IPS DF 6.9 (cell line): ENCODE results near the gene ARHGAP6.

Experiments
- DNase-seq: peaks from one replicate; pipeline ENCODE4 v3.0.0-alpha.2; 2013; ENCODE audit warnings: low read depth, low spot score
- H3K27ac ChIP-seq: one replicate; pipeline ENCODE4 v1.5.1; 2013; ENCODE audit warnings: low read length, control low read depth
- H3K27me3 ChIP-seq: 2 replicates; pipeline ENCODE4 v1.6.1; 2013; ENCODE audit warnings: mild to moderate bottlenecking, low read length; ENCODE audit not compliant: control insufficient read depth, insufficient read depth
- H3K36me3 ChIP-seq: 2 replicates; pipeline ENCODE4 v1.6.1; 2013; ENCODE audit warnings: low read length; ENCODE audit not compliant: control insufficient read depth, insufficient read depth
- H3K4me1 ChIP-seq: 2 replicates; pipeline ENCODE4 v1.6.1; 2013; ENCODE audit warnings: low read length; ENCODE audit not compliant: control insufficient read depth, insufficient read depth
- H3K4me3 ChIP-seq: 2 replicates; pipeline ENCODE4 v1.5.1; 2013; ENCODE audit warnings: mild to moderate bottlenecking, low read length
- H3K9me3 ChIP-seq: 2 replicates; pipeline ENCODE4 v1.6.1; 2013; ENCODE audit warnings: low read length, inconsistent platforms; ENCODE audit not compliant: control insufficient read depth, insufficient read depth
- WGBS: extraction: QIAGEN DNeasy Blood & Tissue Kit; methylation state at CpG from one replicate; pipeline ENCODE4 v1.1.7; 2013; ENCODE audit warnings: mixed read lengths, missing lambda C conversion rate; ENCODE audit not compliant: insufficient read length, insufficient coverage; 5-methylcytosine and 5-hydroxymethylcytosine counted together

Gene ARHGAP6

GRCh38 chrX:11398785-11399184 is 266.9 kb downstream of the ARHGAP6 start:
- no CpG with 5 or more reads among the region's 1 CpG for WGBS
- Histone ChIP-seq H3K9me3 (no peaks in the 10 kb centered on the region), H3K4me1 (no peaks in the 10 kb centered on the region), H3K4me3 (no peak overlapping the region), H3K27ac (no peak overlapping the region), H3K36me3 (no peaks in the 10 kb centered on the region), H3K27me3 (no peaks in the 10 kb centered on the region)
- no peak for DNase-seq

DNA sequence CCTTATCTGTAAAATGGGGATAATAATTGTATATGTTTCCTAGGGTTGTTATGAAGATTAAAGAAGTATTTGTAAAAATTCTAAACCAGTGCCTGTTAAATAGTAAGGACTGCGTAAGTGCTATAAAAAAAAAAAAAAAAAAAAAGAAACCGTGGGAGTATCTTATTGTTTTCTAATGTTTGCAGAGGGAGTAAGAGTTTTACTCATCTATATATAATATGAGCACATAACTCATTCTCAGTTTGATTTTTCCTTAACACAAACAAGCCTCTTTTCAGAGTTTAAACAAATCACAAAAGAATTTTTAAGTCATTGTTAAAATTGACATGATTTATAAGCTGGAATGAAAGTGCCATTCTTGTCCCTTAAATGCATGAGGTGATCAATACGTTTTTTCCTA is 267.6 kb downstream of the ARHGAP6 start:
- H3K4me1 ChIP-seq: no peaks in the 10 kb centered on the region
- no peaks in the 10 kb centered on the region for H3K27me3 ChIP-seq
- H3K4me3 ChIP-seq: no peak overlapping the region
- no peak for DNase-seq
- no peaks in the 10 kb centered on the region for H3K36me3 ChIP-seq
- H3K9me3 ChIP-seq: no peaks in the 10 kb centered on the region
- H3K27ac ChIP-seq: no peak overlapping the region
- WGBS: no CpG with 5 or more reads among the region's 3 CpGs

GRCh38 chrX:11397680-11398079 is 268.0 kb downstream of the ARHGAP6 start:
- WGBS: no CpG with 5 or more reads among the region's 2 CpGs
- DNase-seq: no peak
- Histone ChIP-seq H3K4me1 (no peaks in the 10 kb centered on the region), H3K9me3 (no peaks in the 10 kb centered on the region), H3K27ac (no peak overlapping the region), H3K4me3 (no peak overlapping the region), H3K27me3 (no peaks in the 10 kb centered on the region), H3K36me3 (no peaks in the 10 kb centered on the region)

DNA sequence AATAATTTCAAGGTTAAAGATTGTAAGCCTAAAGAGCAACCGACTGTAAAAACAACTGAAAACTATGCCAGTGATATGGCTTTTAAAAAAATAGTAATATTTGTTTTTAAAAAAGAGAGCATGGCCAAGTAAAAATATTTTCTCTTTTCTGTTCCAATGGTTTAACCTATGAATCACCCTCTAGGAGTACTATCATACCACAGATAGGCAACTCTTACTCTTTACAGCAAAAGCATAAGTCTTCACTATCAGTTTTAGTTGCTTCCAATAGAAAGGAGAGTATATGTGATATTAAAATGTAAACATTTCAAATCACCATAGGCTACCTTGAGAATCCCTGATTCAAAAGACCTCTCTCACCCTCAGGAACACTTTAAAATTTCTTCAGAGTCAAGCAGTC is 269.9 kb downstream of the ARHGAP6 start:
- H3K36me3 ChIP-seq: no peaks in the 10 kb centered on the region
- DNase-seq: no peak
- no peaks in the 10 kb centered on the region for H3K9me3 ChIP-seq
- no peak overlapping the region for H3K4me3 ChIP-seq
- no peak overlapping the region for H3K27ac ChIP-seq
- H3K27me3 ChIP-seq: no peaks in the 10 kb centered on the region
- no peaks in the 10 kb centered on the region for H3K4me1 ChIP-seq
- WGBS: no CpG with 5 or more reads among the region's 1 CpG

GRCh38 chrX:11393949-11394654 is 271.6 kb downstream of the ARHGAP6 start:
- Histone ChIP-seq H3K36me3 (no peaks in the 10 kb centered on the region), H3K4me3 (no peak overlapping the region), H3K27ac (no peak overlapping the region), H3K9me3 (no peaks in the 10 kb centered on the region), H3K27me3 (no peaks in the 10 kb centered on the region), H3K4me1 (no peaks in the 10 kb centered on the region)
- WGBS: no CpG with 5 or more reads among the region's 2 CpGs
- no peak for DNase-seq

GRCh38 chrX:11386812-11387211 is 278.9 kb downstream of the ARHGAP6 start:
- WGBS: no CpG with 5 or more reads among the region's 3 CpGs
- Histone ChIP-seq H3K4me3 (no peak overlapping the region), H3K27ac (no peak overlapping the region)

GRCh38 chrX:11386001-11386523 is 279.7 kb downstream of the ARHGAP6 start:
- H3K36me3 ChIP-seq: no peaks in the 10 kb centered on the region
- no peaks in the 10 kb centered on the region for H3K4me1 ChIP-seq
- no peaks in the 10 kb centered on the region for H3K9me3 ChIP-seq
- H3K27ac ChIP-seq: no peak overlapping the region
- H3K27me3 ChIP-seq: no peaks in the 10 kb centered on the region
- no CpG with 5 or more reads among the region's 5 CpGs for WGBS
- no peak overlapping the region for H3K4me3 ChIP-seq
- no peak for DNase-seq

More at GRCh38 chrX:11386812-11387211, 278.9 kb downstream of the ARHGAP6 start:
- Histone ChIP-seq H3K9me3 (no peaks in the 10 kb centered on the region), H3K27me3 (no peaks in the 10 kb centered on the region), H3K36me3 (no peaks in the 10 kb centered on the region), H3K4me1 (no peaks in the 10 kb centered on the region)
- DNase-seq: no peak

DNA sequence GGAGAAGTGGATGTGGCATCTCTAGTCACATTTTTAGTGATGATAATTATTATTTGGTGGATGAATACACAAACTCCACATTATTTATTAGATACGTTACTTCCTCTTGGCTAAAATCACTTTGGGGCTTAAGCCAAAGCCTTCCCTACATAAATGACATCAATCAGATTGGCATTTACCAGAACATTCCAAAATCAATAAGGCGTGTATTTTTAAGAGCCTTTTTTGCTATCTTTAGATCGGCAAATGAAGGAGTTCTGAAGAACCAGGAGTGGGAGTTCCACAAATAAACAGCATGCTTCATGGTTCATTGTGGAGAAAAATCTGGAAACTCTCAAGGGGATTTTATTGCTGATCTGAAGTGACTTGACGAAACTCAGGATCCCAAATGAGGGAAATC is 282.8 kb downstream of the ARHGAP6 start:
- Histone ChIP-seq H3K9me3 (no peaks in the 10 kb centered on the region), H3K27ac (no peak overlapping the region), H3K36me3 (no peaks in the 10 kb centered on the region), H3K4me1 (no peaks in the 10 kb centered on the region), H3K27me3 (no peaks in the 10 kb centered on the region), H3K4me3 (no peak overlapping the region)
- no CpG with 5 or more reads among the region's 4 CpGs for WGBS
- no peak for DNase-seq

- H3K4me1 ChIP-seq: no peaks in the 10 kb centered on the region
- no peaks in the 10 kb centered on the region for H3K27me3 ChIP-seq
- no peaks in the 10 kb centered on the region for H3K36me3 ChIP-seq
- DNase-seq: peak; percentile 13
- H3K4me3 ChIP-seq: no peak overlapping the region
- H3K27ac ChIP-seq: no peak overlapping the region
- WGBS: no CpG with 5 or more reads among the region's 6 CpGs
- no peaks in the 10 kb centered on the region for H3K9me3 ChIP-seq
Observed at GRCh38 chrX:11381464-11381863, 284.3 kb downstream of the ARHGAP6 start.

DNA sequence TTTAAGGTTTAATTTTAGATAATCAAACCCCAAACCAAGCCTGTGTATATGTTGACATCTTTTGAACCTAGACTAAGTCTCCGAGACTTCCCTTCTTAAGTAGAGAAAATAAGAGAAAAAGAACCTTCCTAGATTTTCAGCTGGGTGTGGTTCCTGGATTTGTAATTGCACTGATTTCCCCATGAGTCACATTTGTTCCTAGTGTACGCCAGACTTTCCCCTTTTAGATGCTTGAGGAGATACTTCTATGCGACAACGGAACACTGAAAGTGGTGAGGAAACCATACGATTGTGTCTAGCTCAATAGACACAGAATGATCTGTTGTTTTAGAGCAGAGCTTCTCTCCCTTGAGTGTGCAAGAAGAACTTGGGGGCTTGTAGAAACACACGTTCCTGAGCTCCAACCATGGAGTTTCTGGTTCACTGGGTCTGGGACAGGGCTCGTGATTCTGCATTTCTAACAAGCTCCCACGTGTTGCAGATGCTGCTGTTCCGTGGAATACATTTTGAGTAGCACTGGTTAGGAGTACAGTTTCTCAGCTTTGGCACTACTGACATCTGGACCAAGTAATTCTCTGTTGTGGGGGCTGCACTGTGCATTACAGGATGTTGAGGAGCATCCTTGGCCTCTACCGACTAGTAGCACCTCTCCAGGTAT is 285.4 kb downstream of the ARHGAP6 start:
- no CpG with 5 or more reads among the region's 10 CpGs for WGBS
- Histone ChIP-seq H3K4me1 (no peaks in the 10 kb centered on the region), H3K36me3 (no peaks in the 10 kb centered on the region), H3K27ac (no peak overlapping the region), H3K27me3 (no peaks in the 10 kb centered on the region), H3K4me3 (no peak overlapping the region), H3K9me3 (no peaks in the 10 kb centered on the region)
- no peak for DNase-seq

DNA sequence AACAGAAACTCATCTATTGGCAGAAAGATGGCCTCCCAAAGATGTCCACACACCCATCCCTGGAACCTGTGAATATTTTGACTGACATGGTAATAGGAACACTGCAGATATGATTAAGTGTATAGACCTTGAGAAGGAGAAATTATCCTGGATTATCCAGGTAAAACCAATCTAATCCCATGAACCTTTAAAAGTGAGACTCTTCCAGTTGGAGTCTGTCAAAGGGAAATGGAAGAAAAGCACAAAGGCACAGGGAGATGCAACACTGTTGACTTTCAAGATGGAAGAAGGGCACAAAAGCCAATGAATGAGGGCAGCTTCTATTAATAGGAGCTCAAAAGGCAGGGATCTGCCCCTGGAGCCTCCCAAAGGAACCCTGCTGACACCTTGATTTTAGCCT is 289.6 kb downstream of the ARHGAP6 start:
- DNase-seq: no peak
- Histone ChIP-seq H3K27me3 (no peaks in the 10 kb centered on the region), H3K36me3 (no peaks in the 10 kb centered on the region)

More for the DNA sequence above, 289.6 kb downstream of the ARHGAP6 start:
- H3K4me1 ChIP-seq: no peaks in the 10 kb centered on the region
- H3K4me3 ChIP-seq: no peak overlapping the region
- H3K27ac ChIP-seq: no peak overlapping the region
- H3K9me3 ChIP-seq: no peaks in the 10 kb centered on the region
